Ectodermal cell (in vitro differentiated cells): ENCODE results near the gene MTX3.

Source experiments
- H3K27ac ChIP-seq: 2 replicates; pipeline ENCODE4 v1.7.0; 2013; ENCODE audit warnings: mild to moderate bottlenecking, low read depth, low read length; ENCODE audit not compliant: insufficient read depth, poor library complexity, severe bottlenecking
- H3K27me3 ChIP-seq: 2 replicates; pipeline ENCODE4 v1.7.0; 2013; ENCODE audit warnings: mild to moderate bottlenecking, low read length; ENCODE audit not compliant: insufficient read depth, control insufficient read depth, poor library complexity, severe bottlenecking
- H3K36me3 ChIP-seq: one replicate; pipeline ENCODE4 v1.7.0; 2013; ENCODE audit warnings: low read length; ENCODE audit not compliant: control insufficient read depth, insufficient read depth
- H3K4me1 ChIP-seq: one replicate; pipeline ENCODE4 v1.7.0; 2013; ENCODE audit warnings: low read length; ENCODE audit not compliant: control insufficient read depth, insufficient read depth
- H3K4me3 ChIP-seq: 2 replicates; pipeline ENCODE4 v1.7.0; 2013; ENCODE audit warnings: low read depth, low read length, control low read depth; ENCODE audit not compliant: insufficient read depth
- H3K9me3 ChIP-seq: 2 replicates; pipeline ENCODE4 v1.7.0; 2013; ENCODE audit warnings: mild to moderate bottlenecking, low read length, moderate library complexity; ENCODE audit not compliant: control insufficient read depth
- WGBS, 2 experiments: methylation state at CpG; one replicate each; pipeline ENCODE4 v1.1.7; 2013; ENCODE audit warnings: missing lambda C conversion rate in 2 of 2; 5-methylcytosine and 5-hydroxymethylcytosine counted together

The MTX3 gene

GRCh38 chr5:80026841-80027240, 35.8 kb upstream of the MTX3 start:
- Histone ChIP-seq H3K27me3 (no peaks in the 10 kb centered on the region), H3K27ac (no peak overlapping the region), H3K4me1 (peaks cover 4% of the 10 kb centered on the region), H3K9me3 (no peaks in the 10 kb centered on the region), H3K36me3 (no peaks in the 10 kb centered on the region), H3K4me3 (no peak overlapping the region)

- no peaks in the 10 kb centered on the region for H3K36me3 ChIP-seq
- no peaks in the 10 kb centered on the region for H3K9me3 ChIP-seq
- WGBS, 2 experiments = 97% methylated on average over 1 to 2 of the region's 2 CpGs
- H3K4me1 ChIP-seq = peaks cover 5% of the 10 kb centered on the region
- H3K27ac ChIP-seq = no peak overlapping the region
- no peak overlapping the region for H3K4me3 ChIP-seq
- H3K27me3 ChIP-seq = no peaks in the 10 kb centered on the region
Observed at GRCh38 chr5:80025069-80025468, 34.0 kb upstream of the MTX3 start.

- H3K27me3 ChIP-seq = no peaks in the 10 kb centered on the region
- H3K9me3 ChIP-seq = no peaks in the 10 kb centered on the region
- no peak overlapping the region for H3K27ac ChIP-seq
- H3K36me3 ChIP-seq = no peaks in the 10 kb centered on the region
- WGBS, 2 experiments = 87 to 91% methylated on average over 5 of the region's 5 CpGs
- no peaks in the 10 kb centered on the region for H3K4me1 ChIP-seq
- no peak overlapping the region for H3K4me3 ChIP-seq
Observed at GRCh38 chr5:80010754-80011392, 19.8 kb upstream of the MTX3 start.

- H3K36me3 ChIP-seq = no peaks in the 10 kb centered on the region
- H3K4me3 ChIP-seq = no peak overlapping the region
- WGBS, 2 experiments = 88 to 94% methylated on average over 4 of the region's 4 CpGs
- H3K4me1 ChIP-seq = no peaks in the 10 kb centered on the region
- H3K9me3 ChIP-seq = no peaks in the 10 kb centered on the region
- H3K27ac ChIP-seq = no peak overlapping the region
- H3K27me3 ChIP-seq = no peaks in the 10 kb centered on the region
Observed at GRCh38 chr5:80008995-80009765, 18.1 kb upstream of the MTX3 start.

- Histone ChIP-seq H3K27me3 (no peaks in the 10 kb centered on the region), H3K9me3 (no peaks in the 10 kb centered on the region), H3K36me3 (no peaks in the 10 kb centered on the region), H3K4me1 (peaks cover 9% of the 10 kb centered on the region), H3K27ac (no peak overlapping the region), H3K4me3 (no peak overlapping the region)
- WGBS, 2 experiments = 40% methylated on average over 1 of the region's 1 CpG; no CpG with 5 or more reads in 1 of the 2 experiments
Observed at GRCh38 chr5:80002677-80003076, 11.6 kb upstream of the MTX3 start.

GRCh38 chr5:79999722-80000121, 8.7 kb upstream of the MTX3 start:
- H3K4me3 ChIP-seq = no peak overlapping the region
- H3K27ac ChIP-seq = no peak overlapping the region
- no peaks in the 10 kb centered on the region for H3K36me3 ChIP-seq
- peaks cover 9% of the 10 kb centered on the region for H3K4me1 ChIP-seq
- WGBS, 2 experiments = 93 to 100% methylated on average over 1 of the region's 1 CpG
- no peaks in the 10 kb centered on the region for H3K9me3 ChIP-seq
- no peaks in the 10 kb centered on the region for H3K27me3 ChIP-seq

- H3K27ac ChIP-seq = no peak overlapping the region
- H3K4me1 ChIP-seq = peaks cover 4% of the 10 kb centered on the region
- H3K4me3 ChIP-seq = no peak overlapping the region
- H3K27me3 ChIP-seq = no peaks in the 10 kb centered on the region
- 94 to 97% methylated on average over 2 of the region's 2 CpGs for WGBS, 2 experiments
- H3K9me3 ChIP-seq = no peaks in the 10 kb centered on the region
- peaks cover 5% of the 10 kb centered on the region for H3K36me3 ChIP-seq
Observed at GRCh38 chr5:79992891-79993657, 2.0 kb upstream of the MTX3 start.

- no peak overlapping the region for H3K27ac ChIP-seq
- no peaks in the 10 kb centered on the region for H3K27me3 ChIP-seq
- peaks cover 4% of the 10 kb centered on the region for H3K4me1 ChIP-seq
- peak overlapping the region; percentile 88 for H3K4me3 ChIP-seq
- 66 to 77% methylated on average over 5 to 6 of the region's 6 CpGs for WGBS, 2 experiments
- H3K36me3 ChIP-seq = peaks cover 15% of the 10 kb centered on the region
- no peaks in the 10 kb centered on the region for H3K9me3 ChIP-seq
Observed at GRCh38 chr5:79990205-79990597, 861 bp downstream of the MTX3 start.

GRCh38 chr5:79986260-79986659, 4.8 kb downstream of the MTX3 start:
- H3K9me3 ChIP-seq = no peaks in the 10 kb centered on the region
- H3K27me3 ChIP-seq = no peaks in the 10 kb centered on the region
- no peak overlapping the region for H3K4me3 ChIP-seq
- no peak overlapping the region for H3K27ac ChIP-seq
- no peaks in the 10 kb centered on the region for H3K4me1 ChIP-seq
- H3K36me3 ChIP-seq = peaks cover 35% of the 10 kb centered on the region

GRCh38 chr5:79985288-79985687, 5.8 kb downstream of the MTX3 start:
- H3K27ac ChIP-seq = no peak overlapping the region
- H3K9me3 ChIP-seq = no peaks in the 10 kb centered on the region
- H3K4me1 ChIP-seq = no peaks in the 10 kb centered on the region
- H3K4me3 ChIP-seq = no peak overlapping the region
- peaks cover 35% of the 10 kb centered on the region for H3K36me3 ChIP-seq
- no peaks in the 10 kb centered on the region for H3K27me3 ChIP-seq
- 91 to 100% methylated on average over 2 of the region's 2 CpGs for WGBS, 2 experiments
